Effector CD8-positive, alpha-beta T cell (primary cell): ENCODE results near the gene MYH15.
A peak's percentile ranks its signal among the peaks of the same experiment; 100 is the strongest.

Experiments
- DNase-seq: peaks from one replicate; lab custom pipeline; 2025; lab: John Stamatoyannopoulos, UW

Gene MYH15

GRCh38 chr3:108509871-108510270 is 525 bp downstream of the MYH15 start:
- no peak for DNase-seq

DNA sequence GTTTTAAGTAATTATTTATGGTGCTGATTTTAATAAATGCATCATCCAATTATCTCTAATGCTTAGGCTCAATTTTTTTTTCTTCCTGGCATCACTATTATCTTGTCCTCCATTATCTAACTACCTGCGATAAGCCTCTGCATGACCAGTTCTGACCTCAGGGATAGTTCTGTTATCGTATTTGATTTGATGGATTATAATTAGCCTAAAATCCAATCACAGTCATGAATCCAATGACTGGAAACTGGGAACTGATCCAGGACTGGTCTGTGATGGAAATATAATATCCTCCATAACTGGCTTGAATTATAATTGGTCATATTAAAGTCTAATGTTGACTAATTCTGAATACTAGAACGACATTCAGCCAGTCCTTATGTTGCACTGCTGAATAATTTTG is 1.1 kb downstream of the MYH15 start:
- no peak for DNase-seq

GRCh38 chr3:108507902-108508301 is 2.5 kb downstream of the MYH15 start:
- no peak for DNase-seq

GRCh38 chr3:108505811-108506210 is 4.6 kb downstream of the MYH15 start:
- DNase-seq = no peak

GRCh38 chr3:108503722-108504121 is 6.7 kb downstream of the MYH15 start:
- DNase-seq = no peak

DNA sequence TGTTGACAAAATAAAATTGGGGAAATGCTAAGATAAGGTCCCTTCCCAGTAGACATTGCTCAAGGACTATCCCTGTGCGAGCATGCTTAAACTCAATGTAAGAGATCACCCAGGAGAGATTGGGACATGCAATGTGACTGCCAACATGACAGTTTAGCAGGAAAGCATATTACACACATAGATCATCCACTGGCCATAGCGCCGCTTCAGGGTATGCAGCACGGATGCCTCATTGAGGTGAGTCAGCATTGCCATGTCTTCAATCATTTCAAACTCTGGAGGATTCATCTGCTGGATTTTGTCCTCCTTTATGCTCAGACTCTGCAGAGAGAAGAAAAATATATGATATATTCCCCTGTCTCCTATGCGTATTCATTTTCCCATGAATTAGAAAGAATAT is 8.9 kb downstream of the MYH15 start:
- DNase-seq = no peak

DNA sequence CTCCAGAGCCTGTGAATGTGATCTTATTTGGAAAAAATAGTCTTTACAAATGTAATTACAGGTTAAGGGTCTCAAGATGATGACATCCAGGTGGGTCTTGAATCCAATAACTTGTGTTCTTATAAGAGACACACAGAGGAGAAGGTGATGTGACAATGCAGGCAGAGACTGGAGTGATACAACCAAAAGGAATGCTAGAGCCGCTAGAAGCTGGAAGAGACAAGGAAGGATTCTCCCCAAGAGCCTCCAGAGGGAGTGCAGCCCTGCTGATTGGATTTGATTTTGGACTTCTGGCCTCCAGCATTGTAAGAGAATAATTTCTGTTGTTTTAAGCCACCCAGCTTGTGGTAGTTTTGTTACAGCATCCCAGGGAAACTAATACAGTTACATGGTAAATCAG is 9.7 kb downstream of the MYH15 start:
- no peak for DNase-seq

DNA sequence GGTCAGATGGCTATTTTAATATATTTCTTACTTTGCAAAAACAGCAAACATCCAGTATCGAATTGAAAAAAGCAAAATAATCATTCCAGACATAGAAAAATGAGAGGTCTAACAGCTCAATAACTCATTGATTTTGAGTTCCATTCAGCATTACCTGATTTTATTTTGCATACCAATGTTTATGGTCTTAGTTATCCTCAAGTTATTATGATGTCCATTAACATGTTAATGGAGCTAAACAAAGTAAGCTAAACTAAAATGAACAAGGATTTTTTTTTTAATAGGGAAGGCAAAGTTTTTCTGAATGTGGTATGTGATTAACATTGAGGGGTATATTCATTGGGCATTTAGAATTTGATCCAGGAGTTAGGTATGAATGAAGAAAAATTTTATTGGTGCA is 13.1 kb downstream of the MYH15 start:
- DNase-seq = no peak

DNA sequence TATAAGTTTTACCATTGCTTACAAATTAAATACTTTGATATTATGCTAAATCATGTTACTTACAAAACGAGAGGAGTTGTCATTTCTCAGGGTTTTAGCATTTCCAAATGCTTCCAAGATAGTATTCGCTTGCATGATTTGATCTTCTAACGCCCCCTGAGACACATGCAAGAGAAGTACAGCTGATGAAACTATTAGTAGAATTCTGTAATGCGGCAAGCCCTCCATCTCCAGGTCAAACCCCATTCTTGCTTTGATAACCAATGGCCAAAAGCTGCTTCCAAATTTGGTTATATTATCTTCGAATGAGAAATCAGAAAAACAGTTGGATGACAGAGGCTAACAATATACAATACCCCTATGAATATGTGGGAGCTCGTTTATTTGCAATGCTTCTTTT is 14.7 kb downstream of the MYH15 start:
- DNase-seq = no peak

- DNase-seq = no peak
Measured at GRCh38 chr3:108494906-108495531, 15.4 kb downstream of the MYH15 start.

DNA sequence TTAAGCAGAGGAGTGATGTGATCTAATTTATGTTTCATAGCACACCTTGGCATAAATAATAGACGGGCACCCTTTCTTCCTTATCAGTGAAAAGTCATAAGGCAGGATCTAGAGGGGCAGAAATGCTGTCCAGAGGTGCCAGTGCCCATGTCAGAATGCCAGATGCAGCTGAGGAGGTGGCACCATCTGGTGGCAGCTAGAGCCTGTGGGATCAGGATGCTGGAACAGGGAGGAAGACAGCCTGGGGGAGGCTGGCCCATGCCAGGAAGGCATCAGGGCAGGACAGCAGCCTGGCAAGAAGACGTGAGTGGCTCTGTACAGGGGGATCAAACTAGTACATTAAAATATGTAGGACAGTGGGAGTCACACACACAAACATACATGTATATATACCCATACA is 16.5 kb downstream of the MYH15 start:
- no peak for DNase-seq

DNA sequence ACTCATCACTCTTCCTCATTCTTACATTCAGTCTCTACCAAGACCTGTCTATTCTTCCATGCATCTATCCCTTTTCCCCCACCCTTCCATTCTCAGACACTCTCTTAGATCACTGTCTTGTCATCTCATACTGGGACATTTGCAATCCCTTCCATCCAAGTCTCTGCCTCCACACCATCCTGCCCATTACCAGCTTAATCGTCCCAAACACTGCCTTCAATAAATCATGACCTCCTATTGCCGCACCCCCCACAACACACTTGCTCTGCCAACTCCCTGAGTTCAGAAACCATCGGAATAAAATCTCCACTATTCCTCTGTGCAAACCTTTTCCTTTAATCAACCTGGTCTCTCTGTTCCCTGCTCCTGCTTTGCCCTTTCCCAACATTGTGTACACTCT is 18.9 kb downstream of the MYH15 start:
- no peak for DNase-seq

DNA sequence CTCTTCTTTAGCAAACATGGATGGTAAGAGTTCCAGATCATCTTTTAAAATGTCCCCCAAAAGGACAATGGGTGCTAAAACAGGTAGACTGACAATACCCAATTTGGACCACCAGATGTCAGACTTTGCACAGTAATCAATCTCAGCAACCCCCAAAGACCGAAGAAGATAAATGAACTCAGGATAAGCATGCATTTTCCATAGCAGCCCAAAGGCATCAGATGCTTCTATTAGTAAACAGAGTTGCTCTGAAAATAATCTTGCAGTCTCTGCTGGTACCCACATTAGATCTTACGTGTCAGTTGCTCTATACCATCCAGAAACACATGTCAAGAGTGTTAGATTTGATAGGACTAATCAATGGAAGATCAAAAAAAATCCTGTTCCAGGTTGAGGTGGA is 20.6 kb downstream of the MYH15 start:
- peak; percentile 4 for DNase-seq

GRCh38 chr3:108488631-108489030 is 21.8 kb downstream of the MYH15 start:
- no peak for DNase-seq

DNA sequence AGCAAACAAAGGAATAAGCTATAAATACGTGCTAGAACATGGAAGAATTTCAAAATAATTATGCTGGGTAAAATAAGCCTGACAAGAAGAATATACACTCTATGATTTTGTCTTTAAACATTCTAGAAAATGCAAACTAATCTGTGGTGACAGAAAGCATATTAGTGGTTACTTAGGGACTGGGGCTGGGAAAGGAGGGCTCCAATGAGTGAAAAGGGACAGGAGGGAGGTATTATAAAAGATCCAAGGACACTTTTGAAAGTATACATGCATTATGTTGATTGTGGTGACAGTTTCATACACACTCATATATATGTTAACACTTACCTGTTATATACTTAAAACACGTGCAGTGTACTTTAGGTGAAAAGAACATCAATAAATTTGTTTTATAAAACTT is 23.0 kb downstream of the MYH15 start:
- DNase-seq = no peak

DNA sequence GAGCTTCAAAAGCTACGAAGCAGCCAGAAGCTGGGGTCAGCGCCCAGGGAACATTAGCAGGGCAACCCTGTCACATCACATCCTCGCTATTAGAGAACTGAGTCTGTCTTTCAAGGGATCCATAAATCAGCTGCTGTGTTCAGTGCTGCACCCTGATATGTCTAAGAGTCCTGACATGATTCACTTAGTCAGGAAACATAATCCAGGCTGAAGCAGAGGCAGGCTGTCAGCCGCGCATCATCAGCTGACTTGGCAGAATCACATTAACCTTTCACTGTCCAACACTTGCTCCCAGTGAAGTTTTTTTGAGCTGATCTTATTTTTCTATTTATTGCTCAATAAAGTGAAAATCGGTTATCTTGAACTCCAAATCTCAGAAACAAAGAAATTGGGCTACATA is 23.5 kb downstream of the MYH15 start:
- DNase-seq = no peak

GRCh38 chr3:108486338-108486737 is 24.1 kb downstream of the MYH15 start:
- no peak for DNase-seq

DNA sequence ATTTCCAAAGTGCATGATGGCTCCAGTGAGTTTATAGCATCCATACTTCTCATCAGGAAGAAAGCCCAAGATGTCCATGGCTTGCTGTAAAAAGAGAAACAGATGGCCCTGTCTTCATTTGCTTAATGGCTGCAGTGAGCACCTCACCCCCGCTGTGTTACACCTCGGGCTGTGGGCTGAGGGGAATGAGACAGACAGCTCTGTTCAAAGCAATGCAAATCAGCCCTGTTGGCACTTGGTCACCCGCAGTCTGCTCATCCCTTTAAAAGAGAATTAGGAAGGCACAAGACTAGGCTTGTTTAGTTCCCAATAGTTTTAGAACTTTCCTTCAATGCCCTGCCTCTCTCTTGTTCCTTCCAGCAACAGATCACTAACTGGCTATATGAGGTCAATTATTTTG is 25.2 kb downstream of the MYH15 start:
- no peak for DNase-seq

- no peak for DNase-seq
Measured at GRCh38 chr3:108479224-108479623, 31.2 kb downstream of the MYH15 start.

DNA sequence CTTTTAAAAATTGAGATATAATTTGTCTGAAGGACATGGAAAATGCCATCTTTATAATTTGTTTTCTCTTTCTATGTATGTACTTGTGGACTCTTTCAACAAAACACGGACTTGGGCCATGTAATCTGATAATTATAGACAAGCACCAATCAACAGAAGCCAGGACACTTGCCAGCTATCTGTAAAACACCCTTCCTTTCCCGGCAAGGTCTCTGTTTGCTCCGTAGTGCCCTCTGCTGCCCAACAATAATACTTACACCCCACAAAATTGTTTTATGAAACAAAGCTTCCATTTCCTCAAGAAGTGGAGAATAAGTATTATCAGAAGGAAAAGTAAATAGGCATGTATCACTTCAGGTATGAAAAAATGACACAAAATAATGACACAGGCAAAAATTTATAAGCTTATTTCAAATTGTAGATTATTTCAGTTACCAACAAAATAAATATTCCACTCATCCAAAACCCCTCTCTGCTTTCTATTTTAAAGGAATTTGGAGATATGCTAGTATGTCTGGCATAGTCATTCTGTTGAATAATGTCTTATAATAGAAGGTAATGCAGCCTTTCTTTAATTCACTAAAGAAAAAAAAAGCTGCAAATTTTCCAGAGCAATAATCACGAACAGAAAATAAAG is 32.8 kb downstream of the MYH15 start:
- DNase-seq = peak; percentile 8

DNA sequence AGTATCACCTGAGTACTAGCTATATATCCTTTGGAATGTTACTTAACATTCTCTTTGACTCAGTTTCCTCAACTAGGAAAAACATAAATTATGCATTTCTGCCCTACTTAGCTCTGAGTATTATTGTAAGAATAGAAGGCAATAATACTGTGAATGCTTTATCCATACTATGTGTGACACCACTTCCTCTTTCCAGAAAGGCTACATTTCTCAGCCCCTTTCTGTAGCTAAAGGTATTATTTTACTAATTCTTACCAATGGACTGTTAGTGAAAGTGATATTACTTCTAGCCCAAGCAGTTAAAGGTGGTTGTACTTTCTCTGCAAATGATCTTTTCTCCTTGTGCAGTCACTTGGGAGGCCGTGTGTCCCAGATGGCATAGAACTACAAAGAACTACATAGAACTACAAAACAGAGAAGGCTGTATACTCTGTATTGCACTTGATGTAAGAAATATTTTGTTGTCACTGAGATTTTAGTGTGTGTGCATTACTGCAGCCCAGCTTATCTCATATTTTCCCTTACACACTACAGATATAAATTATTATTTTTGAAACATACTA is 35.1 kb downstream of the MYH15 start:
- no peak for DNase-seq

GRCh38 chr3:108474581-108474980 is 35.8 kb downstream of the MYH15 start:
- no peak for DNase-seq

DNA sequence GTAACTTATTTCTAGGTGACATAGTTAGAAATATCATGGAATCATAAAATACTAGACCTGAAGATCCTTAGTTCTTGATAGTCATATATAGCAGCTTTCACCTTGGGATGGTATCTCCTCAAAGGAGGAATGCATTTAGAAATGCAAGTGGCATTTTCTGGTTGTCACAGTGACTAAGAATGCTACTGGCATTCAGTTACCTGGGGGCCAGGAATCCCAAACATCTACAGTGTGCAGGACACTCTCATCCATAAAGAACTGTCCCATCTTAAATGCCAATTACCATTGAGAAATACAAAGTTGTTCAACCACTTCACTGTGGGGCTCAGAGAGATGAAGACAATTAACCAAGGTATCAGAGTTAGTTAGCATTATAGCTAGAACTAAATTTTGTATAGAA is 36.7 kb downstream of the MYH15 start:
- DNase-seq = no peak
